BLaER1 treated with 17β-estradiol and CSF1 and Interleukin-3, amounts not matched to agents 10 nM and 100 nM (cell line): ENCODE measurements around the gene DOHH.

Experiments used
- H3K27ac ChIP-seq, 11 experiments: shearing (Covaris generic); formaldehyde crosslinking; 2 replicates each; pipeline ENCODE4 v1.8.1; 2022
- H3K27me3 ChIP-seq, 11 experiments: shearing (Covaris generic); formaldehyde crosslinking; 2 replicates each; pipeline ENCODE4 v1.8.1; 2022
- H3K36me3 ChIP-seq, 11 experiments: shearing (Covaris generic); formaldehyde crosslinking; 2 replicates each; pipeline ENCODE4 v1.8.1; 2022
- H3K4me1 ChIP-seq, 10 experiments: shearing (Covaris generic); formaldehyde crosslinking; 2 replicates each; pipeline ENCODE4 v1.8.1; 2022
- H3K4me2 ChIP-seq, 11 experiments: shearing (Covaris generic); formaldehyde crosslinking; 2 replicates each; pipeline ENCODE4 v1.8.1; 2022
- H3K4me3 ChIP-seq, 10 experiments: shearing (Covaris generic); formaldehyde crosslinking; 2 replicates each; pipeline ENCODE4 v1.8.1; 2022
- H3K9ac ChIP-seq, 11 experiments: shearing (Covaris generic); formaldehyde crosslinking; 2 replicates each; pipeline ENCODE4 v1.8.1; 2022
- H3K9me3 ChIP-seq, 11 experiments: shearing (Covaris generic); formaldehyde crosslinking; replicated peaks in 1 of 11; 2 replicates each; pipeline ENCODE4 v1.8.1; 2022
- H4K20me1 ChIP-seq, 11 experiments: shearing (Covaris generic); formaldehyde crosslinking; 2 replicates each; pipeline ENCODE4 v1.8.1; 2022
- Cebpa-rat ChIP-seq, 11 experiments: shearing (Covaris generic); IDR thresholded peaks; 2 replicates each; pipeline ENCODE4 v1.8.1; 2022

DOHH gene

GRCh38 chr19:3477506-3477905 is 23.0 kb downstream of the DOHH start:
- no peak for TF ChIP-seq Cebpa-rat (IDR thresholded peaks at IDR 0.05)
- Histone ChIP-seq H3K4me2 (peak overlapping the region in 9 of 11 experiments; percentile 59 to 96 (median 88); a peak in 16 of 22 replicates), H3K27me3 (peaks cover 0 to 9% (median 0%) of the 10 kb centered on the region in 11 experiments; a peak in 2 of 22 replicates)

DNA sequence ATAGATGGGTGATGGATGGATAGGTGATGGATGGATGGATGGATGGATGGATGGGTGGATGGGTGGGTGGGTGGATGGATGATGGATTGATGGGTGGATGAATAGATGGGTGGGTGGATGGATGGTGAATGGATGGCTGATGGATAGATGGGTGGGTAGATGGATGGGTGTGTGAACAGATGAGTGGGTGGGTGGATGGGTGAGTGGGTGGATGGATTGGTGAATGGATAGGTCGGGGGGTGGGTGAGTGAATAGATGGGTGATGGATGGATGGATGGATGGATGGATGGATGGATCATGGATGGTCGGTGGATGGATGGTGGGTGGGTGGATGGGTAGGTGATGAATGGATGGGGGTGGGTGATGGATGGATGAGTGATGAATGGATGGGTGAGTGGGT is 23.6 kb downstream of the DOHH start:
- no peak overlapping the region for H3K9ac ChIP-seq
- 0 out of 22 replicates have a peak, but pooled peaks cover 0 to 5% (median 0%) of the 10 kb centered on the region in 11 experiments for H3K9me3 ChIP-seq
- peaks cover 0 to 26% (median 10%) of the 10 kb centered on the region in 11 experiments; a peak in 9 of 22 replicates for H3K36me3 ChIP-seq
- peaks cover 14 to 52% (median 38%) of the 10 kb centered on the region in 10 experiments; a peak in 18 of 20 replicates for H3K4me1 ChIP-seq
- peaks cover 0 to 20% (median 5%) of the 10 kb centered on the region in 11 experiments; a peak in 6 of 22 replicates for H4K20me1 ChIP-seq
- no peak overlapping the region for H3K27ac ChIP-seq
- TF ChIP-seq Cebpa-rat (IDR thresholded peaks at IDR 0.05), result no peak
- no peak overlapping the region for H3K4me2 ChIP-seq
- H3K27me3 ChIP-seq, result peaks cover 0 to 9% (median 0%) of the 10 kb centered on the region in 11 experiments; a peak in 2 of 22 replicates
- no peak overlapping the region for H3K4me3 ChIP-seq

More at GRCh38 chr19:3477506-3477905, 23.0 kb downstream of the DOHH start:
- Histone ChIP-seq H3K36me3 (peaks cover 0 to 26% (median 10%) of the 10 kb centered on the region in 11 experiments; a peak in 9 of 22 replicates), H3K9me3 (0 out of 22 replicates have a peak, but pooled peaks cover 0 to 5% (median 0%) of the 10 kb centered on the region in 11 experiments), H4K20me1 (peaks cover 0 to 14% (median 4%) of the 10 kb centered on the region in 11 experiments; a peak in 5 of 22 replicates), H3K4me1 (peaks cover 14 to 48% (median 41%) of the 10 kb centered on the region in 10 experiments; a peak in 18 of 20 replicates), H3K4me3 (peak overlapping the region in 4 of 10 experiments; percentile 43 to 62 (median 50); a peak in 3 of 20 replicates), H3K27ac (peak overlapping the region in 8 of 11 experiments; percentile 78 to 88 (median 85); a peak in 14 of 22 replicates), H3K9ac (peak overlapping the region in 6 of 11 experiments; percentile 70 to 80 (median 76); a peak in 11 of 22 replicates)

DNA sequence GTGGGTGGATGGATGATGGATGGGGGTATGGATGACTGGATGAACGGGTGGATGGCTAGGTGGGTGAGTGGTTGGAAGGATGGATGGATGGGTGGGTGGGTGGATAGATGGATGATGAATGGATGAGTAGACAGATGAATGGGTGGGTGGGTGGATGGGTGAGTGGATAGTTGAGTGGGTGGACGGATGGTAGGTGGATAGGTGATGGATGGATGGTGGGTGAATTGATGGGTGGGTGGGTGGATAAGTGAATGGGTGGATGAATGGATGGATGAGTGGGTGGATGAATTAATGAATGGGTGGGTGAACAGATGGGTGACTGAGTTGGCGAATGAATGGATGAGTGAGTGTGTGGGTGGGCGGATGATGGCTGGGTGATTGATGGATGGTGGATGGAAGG is 25.0 kb downstream of the DOHH start:
- Histone ChIP-seq H3K4me3 (no peak overlapping the region), H3K36me3 (peaks cover 0 to 26% (median 10%) of the 10 kb centered on the region in 11 experiments; a peak in 9 of 22 replicates)

DNA sequence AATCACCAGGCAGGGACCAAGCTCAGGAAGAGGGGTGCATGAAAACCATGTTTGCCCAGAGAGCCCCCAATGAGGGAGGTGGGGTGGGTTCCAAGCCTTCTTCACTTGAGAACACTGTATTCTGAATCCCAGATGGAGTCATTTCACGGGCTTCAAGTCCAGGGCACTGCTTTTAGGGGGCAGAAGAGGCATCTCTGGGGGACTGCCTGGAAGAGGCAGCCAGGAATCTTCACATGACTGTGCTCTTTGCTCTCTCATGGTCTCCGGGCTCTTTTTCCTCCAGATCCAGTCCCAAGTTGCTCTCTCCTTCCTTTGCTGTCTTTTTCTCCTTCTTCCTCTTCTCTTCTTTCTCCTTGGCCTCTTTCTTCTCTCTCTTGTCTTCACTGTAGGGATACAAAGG is 25.9 kb downstream of the DOHH start:
- Histone ChIP-seq H3K4me1 (peaks cover 6 to 45% (median 28%) of the 10 kb centered on the region in 10 experiments; a peak in 18 of 20 replicates), H3K9me3 (0 out of 22 replicates have a peak, but pooled peaks cover 0 to 5% (median 0%) of the 10 kb centered on the region in 11 experiments), H3K9ac (no peak overlapping the region; a peak in 1 of 22 replicates), H3K4me2 (no peak overlapping the region), H3K27ac (no peak overlapping the region; a peak in 1 of 22 replicates), H4K20me1 (peaks cover under 1 to 36% (median 12%) of the 10 kb centered on the region in 11 experiments; a peak in 15 of 22 replicates), H3K27me3 (no peaks in the 10 kb centered on the region), H3K36me3 (peaks cover 0 to 26% (median 10%) of the 10 kb centered on the region in 11 experiments; a peak in 9 of 22 replicates), H3K4me3 (no peak overlapping the region)
- no peak for TF ChIP-seq Cebpa-rat (IDR thresholded peaks at IDR 0.05)

More for the DNA sequence above, 25.0 kb downstream of the DOHH start:
- H3K9ac ChIP-seq, result no peak overlapping the region
- H3K27ac ChIP-seq, result no peak overlapping the region
- H3K4me2 ChIP-seq, result no peak overlapping the region
- peaks cover 8 to 45% (median 26%) of the 10 kb centered on the region in 10 experiments; a peak in 18 of 20 replicates for H3K4me1 ChIP-seq
- no peak for TF ChIP-seq Cebpa-rat (IDR thresholded peaks at IDR 0.05)
- peaks cover 0 to 28% (median 6%) of the 10 kb centered on the region in 11 experiments; a peak in 10 of 22 replicates for H4K20me1 ChIP-seq
- H3K27me3 ChIP-seq, result peaks cover 0 to 1% (median 0%) of the 10 kb centered on the region in 11 experiments; a peak in 1 of 22 replicates
- H3K9me3 ChIP-seq, result 0 out of 22 replicates have a peak, but pooled peaks cover 0 to 5% (median 0%) of the 10 kb centered on the region in 11 experiments

DNA sequence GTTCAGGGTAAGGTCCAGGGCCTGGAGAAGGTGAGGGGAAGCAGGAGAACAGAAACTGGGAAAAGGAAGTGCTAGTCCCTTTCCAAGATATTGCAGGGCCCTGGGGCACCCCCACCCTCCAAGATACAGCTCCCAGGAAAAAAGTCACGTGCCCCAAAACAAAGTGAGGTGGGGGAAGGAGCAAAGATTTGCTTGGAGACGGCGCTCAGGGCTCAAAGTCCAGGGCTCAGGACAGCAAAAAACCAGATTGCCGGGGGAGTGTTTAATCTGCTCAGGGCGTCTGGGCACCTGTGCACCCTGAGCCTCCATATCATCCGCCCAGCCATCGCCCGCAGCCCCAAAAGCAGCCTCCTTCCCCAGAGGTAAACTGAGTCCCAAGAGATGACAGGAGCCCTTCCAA is 26.5 kb downstream of the DOHH start:
- Histone ChIP-seq H3K4me1 (peaks cover 6 to 51% (median 33%) of the 10 kb centered on the region in 10 experiments; a peak in 18 of 20 replicates), H3K36me3 (peaks cover 0 to 26% (median 10%) of the 10 kb centered on the region in 11 experiments; a peak in 9 of 22 replicates), H4K20me1 (peaks cover 6 to 42% (median 18%) of the 10 kb centered on the region in 11 experiments; a peak in 17 of 22 replicates), H3K9ac (no peak overlapping the region), H3K9me3 (0 out of 22 replicates have a peak, but pooled peaks cover 0 to 5% (median 0%) of the 10 kb centered on the region in 11 experiments), H3K4me3 (no peak overlapping the region), H3K27me3 (no peaks in the 10 kb centered on the region), H3K4me2 (peak overlapping the region in 2 of 11 experiments; percentile 2 to 35; a peak in 3 of 22 replicates), H3K27ac (no peak overlapping the region; a peak in 1 of 22 replicates)
- TF ChIP-seq Cebpa-rat (IDR thresholded peaks at IDR 0.05), result no peak

GRCh38 chr19:3471954-3472655 is 28.4 kb downstream of the DOHH start:
- H3K27ac ChIP-seq, result no peak overlapping the region
- peaks cover 0 to 30% (median 10%) of the 10 kb centered on the region in 11 experiments; a peak in 13 of 22 replicates for H3K36me3 ChIP-seq
- peaks cover 0 to 13% (median 4%) of the 10 kb centered on the region in 11 experiments; a peak in 12 of 22 replicates for H3K9me3 ChIP-seq
- no peak overlapping the region for H3K4me3 ChIP-seq
- H3K4me1 ChIP-seq, result peaks cover 6 to 38% (median 23%) of the 10 kb centered on the region in 10 experiments; a peak in 17 of 20 replicates
- H3K4me2 ChIP-seq, result no peak overlapping the region
- peaks cover 6 to 44% (median 19%) of the 10 kb centered on the region in 11 experiments; a peak in 17 of 22 replicates for H4K20me1 ChIP-seq
- no peaks in the 10 kb centered on the region for H3K27me3 ChIP-seq
- no peak for TF ChIP-seq Cebpa-rat (IDR thresholded peaks at IDR 0.05)
- no peak overlapping the region for H3K9ac ChIP-seq

DNA sequence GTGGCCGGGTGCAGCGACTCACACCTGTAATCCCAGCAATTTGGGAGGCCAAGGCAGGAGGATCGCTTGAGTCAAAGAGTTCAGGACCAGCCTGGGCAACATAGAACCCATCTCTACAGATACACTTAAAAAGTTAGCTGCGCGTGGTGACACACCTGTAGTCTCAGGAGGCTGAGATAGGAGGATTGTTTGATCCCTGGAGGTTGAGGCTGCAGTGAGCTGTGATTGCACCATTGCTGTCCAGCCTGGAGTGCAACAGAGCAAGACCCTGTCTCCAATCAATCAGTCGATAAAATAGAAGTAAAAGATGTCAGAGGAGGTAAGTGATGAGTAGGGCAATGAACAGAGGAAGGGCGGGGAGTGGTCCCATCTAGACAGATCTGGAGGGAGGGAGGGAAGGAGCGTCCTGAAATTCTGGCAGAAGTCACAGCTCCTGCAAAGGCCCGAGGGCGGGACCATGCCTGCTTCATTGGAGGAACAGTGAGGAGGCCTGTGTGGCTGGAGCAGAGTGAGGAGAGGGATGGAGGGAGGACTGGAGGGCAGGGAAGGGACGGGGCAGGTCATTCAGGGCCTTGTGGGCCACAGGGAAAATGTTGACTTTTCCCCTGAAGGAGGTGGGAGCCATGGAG is 29.9 kb downstream of the DOHH start:
- Histone ChIP-seq H3K4me3 (no peak overlapping the region), H3K4me1 (peaks cover 6 to 38% (median 22%) of the 10 kb centered on the region in 10 experiments; a peak in 17 of 20 replicates), H4K20me1 (peaks cover 18 to 56% (median 28%) of the 10 kb centered on the region in 11 experiments; a peak in 19 of 22 replicates), H3K9me3 (peaks cover 0 to 18% (median 7%) of the 10 kb centered on the region in 11 experiments; a peak in 13 of 22 replicates), H3K36me3 (peaks cover 0 to 31% (median 18%) of the 10 kb centered on the region in 11 experiments; a peak in 18 of 22 replicates), H3K4me2 (0 out of 22 replicates have a peak overlapping the region, but pooled peaks of 1 of the 11 experiments have one; percentile 17), H3K27ac (no peak overlapping the region), H3K9ac (no peak overlapping the region), H3K27me3 (no peaks in the 10 kb centered on the region)
- no peak for TF ChIP-seq Cebpa-rat (IDR thresholded peaks at IDR 0.05)
